Bronchial epithelial cell (primary cell): ENCODE results near the gene TMPRSS3. TPM values are rescaled to one million over a fixed set of nuclear protein-coding genes. Genes with fewer than 3 reads are reported as not detected.
A peak's percentile ranks its signal among the peaks of the same experiment; 100 is the strongest.
"Not testable (repeated sequence)": the region's sequence is repeated elsewhere in the genome, so short reads cannot be mapped to it uniquely, and the experiment has no call there.

ENCODE experiments used
- DNase-seq: peaks from one replicate; pipeline ENCODE4 v3.0.0-alpha.2; 2010; ENCODE audit warnings: low read depth
- FAIRE-seq: peaks from 2 replicates; lab custom pipeline; 2011; peaks lifted over from hg19 to GRCh38; lab: Jason Lieb, UNC
- H3K27me3 ChIP-seq: 2 replicates; pipeline ENCODE4 v1.5.1; 2011; ENCODE audit warnings: low read length; ENCODE audit not compliant: control insufficient read depth, insufficient read depth
- H3K36me3 ChIP-seq: 2 replicates; pipeline ENCODE4 v1.5.1; 2011; ENCODE audit warnings: low read length; ENCODE audit not compliant: control insufficient read depth, insufficient read depth
- H3K4me3 ChIP-seq: 2 replicates; pipeline ENCODE4 v1.5.1; 2011; ENCODE audit warnings: mild to moderate bottlenecking, low read depth, low read length, control low read depth
- total RNA-seq: library from RNA; depleted of rRNA; stranded (reverse); fragments of >200 nt; gene quantifications from 2 replicates; pipeline ENCODE4 v1.2.1, GENCODE V29; 2014
- TF ChIP-seq, protein P1 (sequence below): IDR thresholded peaks from 2 replicates; pipeline ENCODE4 v1.5.1; 2011; ENCODE audit warnings: mild to moderate bottlenecking, moderate library complexity, low read length, control low read depth, inconsistent platforms; ENCODE audit not compliant: insufficient read depth, severe bottlenecking

The TMPRSS3 gene
- total RNA-seq, 1 donor from 2014 or later = under 0.01 TPM

DNA sequence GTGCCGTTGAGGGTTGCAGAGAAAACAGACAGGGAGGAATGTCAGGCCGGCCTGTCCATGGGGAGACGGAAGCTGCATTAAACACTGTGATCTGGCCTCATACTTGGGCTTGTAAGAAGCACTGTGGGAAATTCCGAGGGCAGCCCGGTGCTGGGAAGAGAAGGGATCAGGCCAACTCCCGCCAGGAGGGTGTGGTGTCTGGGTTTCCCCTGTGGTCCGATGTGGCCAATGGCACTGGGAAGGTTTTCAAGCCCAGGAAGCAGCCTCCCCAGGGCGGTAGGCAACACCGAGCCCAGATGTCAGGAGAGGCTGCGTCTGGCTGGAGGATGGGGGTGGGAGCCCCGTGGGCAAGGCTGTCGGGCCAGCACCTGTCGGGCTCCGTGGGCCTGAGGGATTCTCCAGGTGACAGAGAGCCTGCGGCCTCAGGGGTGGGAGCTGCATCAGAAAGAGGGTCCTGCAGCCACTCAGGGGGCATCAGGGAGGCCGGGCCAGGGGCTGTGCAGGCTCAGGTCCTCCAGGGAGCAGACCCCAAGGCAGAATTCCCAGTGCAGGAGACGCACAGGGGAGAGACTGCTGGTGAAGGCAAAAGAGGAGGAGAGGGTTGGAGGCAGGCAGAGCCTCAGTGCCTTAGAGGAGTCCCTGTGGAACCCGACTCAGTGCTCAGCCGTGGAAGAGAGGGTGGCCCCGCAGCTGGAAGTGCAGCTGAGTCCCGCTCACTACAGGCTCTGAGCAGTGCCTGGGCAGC is 16.2 kb upstream of the TMPRSS3 start:
- H3K4me3 ChIP-seq = no peak overlapping the region
- DNase-seq (peak; percentile 26), FAIRE-seq (no peak)
- TF ChIP-seq, protein P1, sequence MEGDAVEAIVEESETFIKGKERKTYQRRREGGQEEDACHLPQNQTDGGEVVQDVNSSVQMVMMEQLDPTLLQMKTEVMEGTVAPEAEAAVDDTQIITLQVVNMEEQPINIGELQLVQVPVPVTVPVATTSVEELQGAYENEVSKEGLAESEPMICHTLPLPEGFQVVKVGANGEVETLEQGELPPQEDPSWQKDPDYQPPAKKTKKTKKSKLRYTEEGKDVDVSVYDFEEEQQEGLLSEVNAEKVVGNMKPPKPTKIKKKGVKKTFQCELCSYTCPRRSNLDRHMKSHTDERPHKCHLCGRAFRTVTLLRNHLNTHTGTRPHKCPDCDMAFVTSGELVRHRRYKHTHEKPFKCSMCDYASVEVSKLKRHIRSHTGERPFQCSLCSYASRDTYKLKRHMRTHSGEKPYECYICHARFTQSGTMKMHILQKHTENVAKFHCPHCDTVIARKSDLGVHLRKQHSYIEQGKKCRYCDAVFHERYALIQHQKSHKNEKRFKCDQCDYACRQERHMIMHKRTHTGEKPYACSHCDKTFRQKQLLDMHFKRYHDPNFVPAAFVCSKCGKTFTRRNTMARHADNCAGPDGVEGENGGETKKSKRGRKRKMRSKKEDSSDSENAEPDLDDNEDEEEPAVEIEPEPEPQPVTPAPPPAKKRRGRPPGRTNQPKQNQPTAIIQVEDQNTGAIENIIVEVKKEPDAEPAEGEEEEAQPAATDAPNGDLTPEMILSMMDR = no peak
- no peaks in the 10 kb centered on the region for H3K36me3 ChIP-seq
- H3K27me3 ChIP-seq = peaks cover 6% of the 10 kb centered on the region

DNA sequence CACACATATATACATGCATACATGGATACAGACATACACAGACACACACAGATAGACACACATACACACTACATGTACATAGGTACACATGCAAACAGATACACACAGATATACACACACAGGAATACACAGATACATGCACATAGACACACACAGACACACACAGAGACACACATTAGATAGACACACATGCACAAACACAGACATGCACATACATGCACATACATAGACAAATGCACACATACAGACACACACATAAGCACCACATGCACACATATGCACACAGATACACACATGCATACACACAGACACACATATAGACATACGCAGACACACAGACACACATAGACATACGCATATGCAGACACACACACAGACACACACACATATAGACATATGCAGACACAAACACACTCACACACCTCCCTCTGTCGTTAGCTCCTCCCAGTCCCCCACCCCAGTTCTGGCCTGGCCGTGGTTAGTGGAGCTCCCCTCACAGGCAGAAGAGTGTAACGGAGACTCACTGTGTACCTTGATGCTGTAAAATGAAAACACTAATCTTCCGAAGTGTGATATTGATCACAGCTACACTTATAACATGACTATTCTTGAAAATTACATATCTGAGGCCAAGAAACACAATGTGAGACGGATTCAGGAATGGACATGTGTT is 15.5 kb upstream of the TMPRSS3 start:
- Histone ChIP-seq H3K36me3 (no peaks in the 10 kb centered on the region), H3K4me3 (no peak overlapping the region), H3K27me3 (peaks cover 6% of the 10 kb centered on the region)
- FAIRE-seq = no peak
- DNase-seq = peak; percentile 4
- TF ChIP-seq, protein P1 = peak; percentile 20

DNA sequence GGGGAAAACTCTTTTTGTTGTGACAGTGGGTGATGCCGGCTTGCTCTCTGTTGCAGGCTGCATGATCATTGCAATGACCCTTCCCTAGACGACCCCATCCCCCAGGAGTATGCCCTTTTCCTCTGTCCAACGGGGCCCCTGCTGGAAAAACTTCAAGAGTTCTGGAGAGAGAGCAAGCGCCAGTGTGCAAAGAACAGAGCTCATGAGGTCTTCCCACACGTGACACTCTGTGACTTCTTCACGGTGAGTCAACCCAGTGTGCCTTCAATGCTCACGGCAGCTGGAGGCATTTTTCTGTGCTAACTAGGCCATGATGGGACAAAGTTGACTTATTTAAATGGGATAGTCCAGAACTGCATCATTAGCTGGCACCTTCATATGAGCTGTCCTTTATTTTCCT is 13.5 kb upstream of the TMPRSS3 start:
- DNase-seq = no peak
- no peaks in the 10 kb centered on the region for H3K36me3 ChIP-seq
- peaks cover 6% of the 10 kb centered on the region for H3K27me3 ChIP-seq
- TF ChIP-seq, protein P1 = no peak
- H3K4me3 ChIP-seq = no peak overlapping the region
- FAIRE-seq = no peak

DNA sequence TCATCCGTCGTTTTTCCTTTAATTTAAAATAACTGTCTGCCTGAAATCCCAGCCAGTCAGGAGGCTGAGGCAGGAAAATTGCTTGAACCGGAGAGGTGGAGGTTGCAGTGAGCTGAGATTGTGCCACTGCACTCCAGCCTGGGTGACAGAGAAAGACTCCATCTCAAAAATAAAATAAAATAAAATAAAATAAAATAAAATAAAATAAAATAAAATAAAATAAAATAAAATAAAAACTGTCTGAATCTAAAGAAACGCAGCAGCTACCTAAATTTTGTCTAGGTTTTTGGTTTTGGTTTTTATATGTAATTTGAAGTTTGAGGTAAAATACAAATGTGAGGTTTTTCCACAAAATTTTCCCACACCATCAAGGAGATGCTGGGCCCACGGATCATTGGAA is 12.9 kb upstream of the TMPRSS3 start:
- H3K27me3 ChIP-seq, DNase-seq, FAIRE-seq, H3K36me3 ChIP-seq, H3K4me3 ChIP-seq: not testable (repeated sequence)

DNA sequence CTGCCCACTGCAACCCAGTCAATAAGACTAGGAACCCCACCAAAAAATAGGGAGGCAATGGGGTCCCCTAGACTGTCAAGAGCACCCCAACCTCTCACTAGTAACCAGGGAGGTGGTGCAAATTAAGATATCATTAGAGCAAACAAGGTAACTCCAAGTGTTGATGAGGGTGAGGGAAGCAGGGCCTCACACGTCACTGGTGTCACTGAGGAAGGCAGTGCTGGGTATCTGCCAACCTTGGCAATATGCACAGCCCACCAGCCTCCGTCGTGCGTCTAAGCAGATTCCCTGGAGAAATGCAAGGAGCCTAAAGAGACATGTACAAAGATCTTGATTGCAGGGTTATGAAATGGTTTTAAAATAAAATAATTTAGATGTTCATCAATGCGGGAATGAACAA is 11.6 kb upstream of the TMPRSS3 start:
- H3K27me3 ChIP-seq = peaks cover 2% of the 10 kb centered on the region
- FAIRE-seq (no peak), DNase-seq (no peak)

DNA sequence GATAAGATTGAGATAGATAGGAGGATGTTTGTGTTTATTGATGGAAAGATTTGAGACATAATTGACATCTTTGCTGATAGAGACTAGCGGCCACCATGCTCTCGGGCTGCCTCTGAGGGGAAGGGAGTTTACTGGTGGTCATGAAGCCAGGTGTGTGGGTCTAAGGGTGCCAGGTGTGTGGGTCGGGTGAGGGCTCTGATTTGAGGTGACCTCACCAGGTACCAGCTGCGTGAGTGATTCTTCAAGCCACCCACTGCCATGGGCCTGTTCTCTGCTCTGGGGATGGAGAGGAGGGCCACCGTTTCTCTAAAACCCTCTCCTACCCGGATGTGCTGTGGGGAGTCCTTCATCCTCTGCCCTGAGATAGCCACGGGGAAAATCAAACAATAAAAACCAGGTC is 11.0 kb upstream of the TMPRSS3 start:
- DNase-seq (no peak), FAIRE-seq (no peak)
- no peaks in the 10 kb centered on the region for H3K36me3 ChIP-seq
- no peak overlapping the region for H3K4me3 ChIP-seq
- TF ChIP-seq, protein P1 = no peak
- H3K27me3 ChIP-seq = peaks cover 2% of the 10 kb centered on the region

More for the DNA sequence above, 11.6 kb upstream of the TMPRSS3 start:
- no peak overlapping the region for H3K4me3 ChIP-seq
- H3K36me3 ChIP-seq = no peaks in the 10 kb centered on the region
- TF ChIP-seq, protein P1 = no peak
